A549 (cell line): ENCODE results near the gene XRCC1. TPM values are rescaled to one million over a fixed set of nuclear protein-coding genes. Genes with fewer than 3 reads are reported as not detected.

Experiments used
- ATAC-seq, 2 experiments: fragments of 200-7000 bp in 1 of 2; fragments of >200 bp in 1 of 2; cut with Nextera tagmentation in 1 of 2; cut with Tn5 transposase in 1 of 2; 3 replicates each; pipeline versions ENCODE4 v1.8.0 to v1.9.1; 2018 to 2020; ENCODE audit warnings: mild to moderate bottlenecking in 1 of 2, moderate library complexity in 1 of 2
- CTCF ChIA-PET: fragments of 300-600 bp; sonication (Branson Sonifier 250); formaldehyde crosslinking; extraction: SDS; loops from one replicate; lab custom pipeline; 2021; ENCODE audit warnings: antibody characterized with exemption, inconsistent platforms; lab: Yijun Ruan, JAX
- POLR2A ChIA-PET: fragments of 350-600 bp; formaldehyde crosslinking; extraction: SDS; loops from one replicate; lab custom pipeline; 2021; ENCODE audit warnings: antibody characterized with exemption, inconsistent platforms; lab: Yijun Ruan, JAX
- DNase-seq, 2 experiments: peaks; one replicate each; pipeline versions ENCODE4 v3.0.0 to v3.0.0-alpha.2; 2011 to 2016; ENCODE audit warnings: low read depth in 1 of 2, low spot score in 1 of 2
- FAIRE-seq: peaks from 2 replicates; lab custom pipeline; 2011; peaks lifted over from hg19 to GRCh38; lab: Jason Lieb, UNC
- H3K27ac ChIP-seq, 2 experiments: fragments of >200 bp; sonication (Bioruptor Twin); formaldehyde crosslinking; 3 replicates each; pipeline ENCODE4 v1.5.1; 2016 to 2017
- H3K4me1 ChIP-seq: fragments of >200 bp; sonication (Bioruptor Twin); formaldehyde crosslinking; 3 replicates; pipeline ENCODE4 v1.6.1; 2016
- H3K4me2 ChIP-seq: fragments of >200 bp; sonication (Bioruptor Twin); formaldehyde crosslinking; 3 replicates; pipeline ENCODE4 v1.6.1; 2016
- H3K4me3 ChIP-seq: fragments of >200 bp; sonication (Bioruptor Twin); formaldehyde crosslinking; 3 replicates; pipeline ENCODE4 v1.5.1; 2016
- H3K9me3 ChIP-seq: fragments of >200 bp; sonication (Bioruptor Twin); formaldehyde crosslinking; 3 replicates; pipeline ENCODE4 v1.6.1; 2016
- ATOH8 ChIP-seq: fragments of 250-450 bp; sonication (Bioruptor Pico); IDR thresholded peaks from 2 replicates; pipeline ENCODE4 v1.5.0; 2020; ENCODE audit warnings: low read depth, mild to moderate bottlenecking, moderate library complexity
- BCL3 ChIP-seq: fragments of >200 bp; sonication (Bioruptor Twin); formaldehyde crosslinking; IDR thresholded peaks from 3 replicates; pipeline ENCODE4 v1.6.1; 2016
- CTCF ChIP-seq: fragments of >200 bp; sonication (Bioruptor Twin); formaldehyde crosslinking; IDR thresholded peaks from 3 replicates; pipeline ENCODE4 v1.5.1; 2016
- FOSL2 ChIP-seq, 2 experiments: fragments of 450-650 bp in 1 of 2; fragments of >200 bp in 1 of 2; sonication (Bioruptor Twin) in 1 of 2; formaldehyde crosslinking; IDR thresholded peaks; 2 replicates each; pipeline versions ENCODE4 v1.5.0 to v1.6.1; 2016 to 2020; ENCODE audit warnings: mild to moderate bottlenecking in 1 of 2, moderate library complexity in 1 of 2
- HMGXB4 ChIP-seq: fragments of 250-450 bp; sonication (Bioruptor Pico); IDR thresholded peaks from 2 replicates; pipeline ENCODE4 v1.5.0; 2021; ENCODE audit warnings: mild to moderate bottlenecking, moderate library complexity, borderline replicate concordance
- KDM5A ChIP-seq: fragments of 200-600 bp; sonication (generic); IDR thresholded peaks from 2 replicates; pipeline ENCODE4 v1.6.1; 2016; ENCODE audit warnings: antibody characterized with exemption, mild to moderate bottlenecking
- NPAS2 ChIP-seq: fragments of 250-450 bp; sonication (Bioruptor Pico); IDR thresholded peaks from 2 replicates; pipeline ENCODE4 v1.8.0; 2022; ENCODE audit warnings: mild to moderate bottlenecking, moderate library complexity, borderline replicate concordance
- NR3C1 ChIP-seq: fragments of >200 bp; sonication (Bioruptor Twin); formaldehyde crosslinking; IDR thresholded peaks from 3 replicates; pipeline ENCODE4 v1.6.1; 2017
- PHF8 ChIP-seq: fragments of 200-600 bp; sonication (generic); IDR thresholded peaks from 2 replicates; pipeline ENCODE4 v1.6.1; 2016; ENCODE audit warnings: low read depth, mild to moderate bottlenecking, antibody characterized with exemption, moderate library complexity, borderline replicate concordance
- RAD21 ChIP-seq, 2 experiments: fragments of >200 bp in 1 of 2; sonication (Bioruptor Twin) in 1 of 2; formaldehyde crosslinking in 1 of 2; IDR thresholded peaks in 1 of 2; conservative IDR thresholded peaks in 1 of 2; 2 replicates in 1 of 2; 3 replicates in 1 of 2; pipeline ENCODE4 v1.6.1; 2012 to 2018; ENCODE audit warnings: inconsistent platforms in 1 of 2
- RCOR1 ChIP-seq: fragments of 150-350 bp; IDR thresholded peaks from 2 replicates; pipeline ENCODE4 v1.6.1; 2014; ENCODE audit warnings: antibody characterized with exemption, low read length, low read depth
- REST ChIP-seq: fragments of 200-600 bp; sonication (generic); IDR thresholded peaks from 2 replicates; pipeline ENCODE4 v1.6.1; 2016; ENCODE audit warnings: antibody characterized with exemption, mild to moderate bottlenecking, moderate library complexity
- RFX5 ChIP-seq: fragments of 450-650 bp; IDR thresholded peaks from 2 replicates; pipeline ENCODE4 v1.7.1; 2014; ENCODE audit warnings: antibody characterized with exemption, mild to moderate bottlenecking, moderate library complexity
- SMC3 ChIP-seq: fragments of >200 bp; sonication (Bioruptor Twin); formaldehyde crosslinking; IDR thresholded peaks from 3 replicates; pipeline ENCODE4 v1.6.1; 2018; ENCODE audit warnings: inconsistent platforms
- SREBF2 ChIP-seq: fragments of 450-650 bp; IDR thresholded peaks from 2 replicates; pipeline ENCODE4 v1.6.1; 2014; ENCODE audit warnings: mild to moderate bottlenecking, moderate library complexity
- TP53 ChIP-seq: fragments of 250-450 bp; sonication (Bioruptor Pico); IDR thresholded peaks from 2 replicates; pipeline ENCODE4 v1.5.0; 2021; ENCODE audit warnings: mild to moderate bottlenecking, moderate library complexity
- WGBS: methylation state at CpG from one replicate; pipeline ENCODE4 v1.1.6; 2017; ENCODE audit errors: missing lambda C conversion rate; 5-methylcytosine and 5-hydroxymethylcytosine counted together
- polyA plus RNA-seq, 4 experiments: library from polyadenylated mRNA; depleted of rRNA in 3 of 4; stranded (reverse); fragments of >200 nt; fragmentation: RNase III in 1 of 4; extraction: RNeasy Plus Mini Kit Qiagen cat#74134 plus additional on column Dnase treatment in 1 of 4; gene quantifications; 2 replicates in 3 of 4; 3 replicates in 1 of 4; pipeline ENCODE4 v1.2.3, GENCODE V29; 2011 to 2017

The XRCC1 gene
- polyA plus RNA-seq, 2 of the 4 experiments (the other 2 are of a cell fraction), result 32.0 to 55.1 TPM

- FAIRE-seq, result no peak
These were observed 20.3 kb upstream of the XRCC1 start for GRCh38 chr19:43595605-43595998.

GRCh38 chr19:43594710-43595604 is 19.6 kb upstream of the XRCC1 start:
- Histone ChIP-seq H3K9me3 (no peaks in the 10 kb centered on the region), H3K4me2 (peak overlapping the region; percentile 96), H3K4me3 (peak overlapping the region; percentile 66), H3K4me1 (peaks cover 19% of the 10 kb centered on the region), H3K27ac (peak overlapping the region; percentile 79 to 87)
- TF ChIP-seq KDM5A (peak; percentile 4; the same call in 1 of the 2 replicates), RAD21 (conservative IDR thresholded peaks at IDR 0.05 in 1 of 2, IDR thresholded peaks at IDR 0.05 in 1 of 2) (peak; percentile 66 to 72), SREBF2 (no peak), REST (no peak), HMGXB4 (CRISPR knock-in tag) (no peak; the same call in 1 of the 2 replicates), FOSL2 (IDR thresholded peaks at IDR 0.05) (no peak), FOSL2 (CRISPR knock-in tag; IDR thresholded peaks at IDR 0.05) (no peak), CTCF (peak; percentile 65), NPAS2 (CRISPR knock-in tag) (no peak), SMC3 (peak; percentile 46; the same call in 2 of the 3 replicates)
- peak in 1 of 2 experiments; percentile 76 for DNase-seq
- peak; percentile 31 to 61; a peak in 4 of 6 replicates for ATAC-seq
- 14% methylated on average over 39 of the region's 64 CpGs for WGBS
- no peak for FAIRE-seq
- ChIA-PET CTCF (interaction anchor here (0.6 to 4.6 kb wide), 41 partner anchors 8 to 491 kb away, joined by 3 to 51 read pairs (median 4); partner anchors contain the start of genes KCNN4, PINLYP, XRCC1 and ZNF575), POLR2A (interaction anchor here (0.5 to 2.5 kb wide), 4 partner anchors 10 to 93 kb away, joined by 3 to 21 read pairs (median 7); partner anchors contain the start of gene ZNF575)

More at GRCh38 chr19:43595605-43595998, 20.3 kb upstream of the XRCC1 start:
- CTCF ChIA-PET, result interaction anchor here (0.8 to 4.6 kb wide), 22 partner anchors 9 to 492 kb away, joined by 3 to 51 read pairs (median 6); partner anchors contain the start of genes PINLYP, XRCC1 and ZNF575
- no peak for TF ChIP-seq RCOR1
- TF ChIP-seq SREBF2, result no peak
- TF ChIP-seq TP53 (CRISPR knock-in tag), result 0 out of 2 replicates have a peak, but pooled peaks have one; percentile 30
- TF ChIP-seq ATOH8 (CRISPR knock-in tag), result no peak
- TF ChIP-seq BCL3, result 0 out of 3 replicates have a peak, but pooled peaks have one; percentile 29
- no peak for TF ChIP-seq RFX5
- peak; percentile 63; the same call in 1 of the 2 replicates for TF ChIP-seq PHF8
- TF ChIP-seq NR3C1, result no peak
- DNase-seq, result no peak
- Histone ChIP-seq H3K9me3 (no peaks in the 10 kb centered on the region), H3K4me2 (peak overlapping the region; percentile 96), H3K4me3 (peak overlapping the region; percentile 66), H3K27ac (peak overlapping the region; percentile 79 to 87), H3K4me1 (peaks cover 19% of the 10 kb centered on the region)
- POLR2A ChIA-PET, result interaction anchor here (0.7 to 2.5 kb wide), 6 partner anchors 9 to 92 kb away, joined by 3 to 21 read pairs (median 7); partner anchors contain the start of genes PHLDB3, PINLYP, XRCC1 and ZNF575
- WGBS, result 2% methylated on average over 18 of the region's 18 CpGs
- peak in 1 of 2 experiments; percentile 56; a peak in 3 of 6 replicates for ATAC-seq
